Measurements from ENCODE around the gene MPEG1. TPM values are rescaled to one million over a fixed set of nuclear protein-coding genes. Genes with fewer than 3 reads are reported as not detected.

MPEG1 gene
- total RNA-seq, 4 donors from 2014 or later = 28.3 to 80.5 (median 52.4) TPM

DNA sequence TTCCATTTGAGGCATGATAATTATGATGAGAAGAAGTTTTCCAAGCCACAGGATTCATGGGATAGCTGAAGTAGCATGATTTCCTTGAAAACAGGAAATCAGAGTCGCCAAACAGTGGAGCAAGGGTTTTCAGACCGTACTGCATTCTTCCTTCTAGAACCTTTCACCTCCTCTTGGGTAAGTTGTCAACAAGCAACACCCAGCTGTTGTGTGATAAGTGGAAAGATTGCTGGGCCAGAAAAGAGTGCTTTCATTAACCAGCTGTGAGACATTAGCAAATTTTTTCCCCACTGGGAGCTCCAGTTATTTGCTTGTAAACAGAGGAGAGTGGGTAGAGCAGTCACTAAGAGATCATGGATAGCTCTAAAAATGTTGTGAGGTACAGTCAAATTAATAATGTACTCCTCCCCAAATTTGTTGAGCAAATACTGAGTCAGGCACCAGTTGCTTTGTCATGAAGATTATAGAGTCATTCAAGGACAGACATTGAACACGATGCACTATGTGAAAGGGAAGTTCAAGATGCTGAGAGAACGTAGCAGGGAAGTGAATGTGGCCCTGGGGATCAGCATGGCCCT lies 11.7 kb upstream of the MPEG1 start:
- TF ChIP-seq, protein P1, sequence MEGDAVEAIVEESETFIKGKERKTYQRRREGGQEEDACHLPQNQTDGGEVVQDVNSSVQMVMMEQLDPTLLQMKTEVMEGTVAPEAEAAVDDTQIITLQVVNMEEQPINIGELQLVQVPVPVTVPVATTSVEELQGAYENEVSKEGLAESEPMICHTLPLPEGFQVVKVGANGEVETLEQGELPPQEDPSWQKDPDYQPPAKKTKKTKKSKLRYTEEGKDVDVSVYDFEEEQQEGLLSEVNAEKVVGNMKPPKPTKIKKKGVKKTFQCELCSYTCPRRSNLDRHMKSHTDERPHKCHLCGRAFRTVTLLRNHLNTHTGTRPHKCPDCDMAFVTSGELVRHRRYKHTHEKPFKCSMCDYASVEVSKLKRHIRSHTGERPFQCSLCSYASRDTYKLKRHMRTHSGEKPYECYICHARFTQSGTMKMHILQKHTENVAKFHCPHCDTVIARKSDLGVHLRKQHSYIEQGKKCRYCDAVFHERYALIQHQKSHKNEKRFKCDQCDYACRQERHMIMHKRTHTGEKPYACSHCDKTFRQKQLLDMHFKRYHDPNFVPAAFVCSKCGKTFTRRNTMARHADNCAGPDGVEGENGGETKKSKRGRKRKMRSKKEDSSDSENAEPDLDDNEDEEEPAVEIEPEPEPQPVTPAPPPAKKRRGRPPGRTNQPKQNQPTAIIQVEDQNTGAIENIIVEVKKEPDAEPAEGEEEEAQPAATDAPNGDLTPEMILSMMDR (IDR thresholded peaks at IDR 0.05; ENCODE audit: low read depth) = no peak

DNA sequence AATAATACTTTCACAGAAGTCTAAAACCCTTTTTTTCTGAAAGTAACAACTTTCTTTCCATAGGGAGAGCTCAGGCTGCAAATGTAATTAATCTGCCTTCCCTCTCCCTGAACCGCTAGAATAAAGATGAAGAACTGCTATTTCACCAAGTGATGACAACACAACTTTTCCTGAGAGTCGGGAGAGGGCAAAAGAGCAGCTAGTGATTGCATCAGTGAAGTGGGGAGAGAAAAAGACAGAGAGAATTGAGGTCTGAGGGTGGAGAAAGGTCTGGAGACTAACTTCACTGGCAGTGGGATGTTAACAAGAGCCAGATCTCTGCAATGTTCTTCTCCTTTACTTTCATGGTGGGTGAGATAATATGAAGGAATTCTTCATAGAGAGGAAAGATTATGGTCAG lies 10.9 kb upstream of the MPEG1 start:
- TF ChIP-seq, protein P1 (IDR thresholded peaks at IDR 0.05; ENCODE audit: low read depth) = no peak

DNA sequence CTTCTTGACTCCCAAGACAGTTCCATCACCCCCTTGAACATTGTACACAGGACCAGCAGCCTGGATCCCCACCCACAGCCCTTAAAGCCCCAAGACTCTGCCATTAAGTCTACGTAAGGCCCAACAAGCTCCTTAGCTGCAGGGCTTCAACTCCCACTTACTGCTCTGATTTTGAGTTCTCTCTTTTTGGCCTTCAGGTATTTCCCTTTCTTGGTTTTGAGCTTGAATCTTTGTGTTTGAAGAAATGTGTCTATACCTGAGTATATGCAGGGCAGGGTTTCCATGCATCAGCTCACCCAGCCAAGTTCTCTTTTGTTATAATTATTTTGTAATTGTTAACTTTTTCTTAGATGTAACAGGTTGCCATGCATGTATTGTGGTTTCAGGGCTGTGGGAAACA lies 10.4 kb upstream of the MPEG1 start:
- TF ChIP-seq, protein P1 (IDR thresholded peaks at IDR 0.05; ENCODE audit: low read depth) = no peak

DNA sequence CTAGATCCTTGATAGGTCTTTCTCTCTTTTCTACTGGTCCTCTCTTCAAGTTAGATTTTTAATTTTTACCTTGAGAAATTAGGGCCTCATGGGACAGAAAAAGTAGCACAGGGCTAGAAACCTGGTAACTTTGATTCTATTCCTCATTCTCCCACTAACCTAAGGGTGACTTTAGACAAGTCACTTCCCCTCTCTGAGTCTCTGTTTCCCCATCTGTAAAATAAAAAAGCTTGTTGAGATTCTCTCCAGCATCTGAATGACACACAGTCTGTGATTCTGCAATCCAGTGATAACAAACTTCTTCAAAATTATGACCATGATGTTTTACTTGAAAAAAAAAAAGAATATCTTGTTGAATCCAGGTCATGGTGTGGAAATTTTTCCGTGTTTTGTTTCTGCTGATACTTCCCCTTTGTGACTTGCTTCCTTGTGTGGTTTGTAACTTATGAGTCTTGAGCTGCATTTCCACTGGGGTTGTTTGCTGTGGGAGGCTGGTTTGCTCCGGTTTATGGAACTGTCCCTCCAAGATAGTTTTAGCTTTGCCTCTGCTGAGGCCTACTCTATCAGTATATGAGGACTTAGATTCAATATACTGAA lies 9.8 kb upstream of the MPEG1 start:
- TF ChIP-seq, protein P1 (IDR thresholded peaks at IDR 0.05; ENCODE audit: low read depth) = no peak

DNA sequence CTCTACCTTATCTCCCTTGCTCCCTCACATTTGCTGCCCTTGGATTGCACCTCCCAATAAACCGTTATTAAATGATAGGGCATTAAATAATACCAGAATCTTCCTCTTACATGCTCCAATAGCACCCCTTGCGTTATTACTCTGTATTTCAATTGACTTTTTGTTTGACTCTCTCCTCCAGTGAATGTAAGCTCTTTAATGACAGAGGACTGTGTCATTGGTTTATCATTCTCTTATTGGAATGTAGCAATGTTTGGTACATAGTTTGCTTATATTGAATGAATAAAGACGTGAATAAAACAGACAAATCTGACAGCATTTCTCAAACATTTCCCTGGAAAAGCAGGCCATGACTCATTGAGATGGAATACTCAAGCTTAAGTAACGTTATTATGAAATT lies 8.7 kb upstream of the MPEG1 start:
- TF ChIP-seq, protein P1 (IDR thresholded peaks at IDR 0.05; ENCODE audit: low read depth) = no peak

DNA sequence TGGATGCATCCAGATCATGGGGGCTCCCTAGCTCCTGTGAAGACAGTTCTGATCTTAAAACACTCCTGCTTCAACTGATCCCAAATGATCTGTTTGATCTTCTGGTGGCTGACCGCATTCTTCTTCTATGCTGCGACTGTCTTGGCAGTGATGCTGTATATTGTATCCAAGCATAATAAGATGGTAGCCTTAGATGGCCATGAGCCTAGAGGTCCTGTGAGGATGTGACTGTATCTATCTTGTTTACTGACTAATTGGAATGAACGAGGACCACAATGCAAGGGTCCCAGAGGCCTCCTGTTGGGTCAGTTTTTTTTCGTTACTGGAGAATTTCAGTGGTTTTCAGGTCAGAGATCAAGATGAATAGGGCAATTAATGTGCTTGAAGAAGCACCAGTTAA lies 7.1 kb upstream of the MPEG1 start:
- TF ChIP-seq, protein P1 (IDR thresholded peaks at IDR 0.05; ENCODE audit: low read depth) = no peak

DNA sequence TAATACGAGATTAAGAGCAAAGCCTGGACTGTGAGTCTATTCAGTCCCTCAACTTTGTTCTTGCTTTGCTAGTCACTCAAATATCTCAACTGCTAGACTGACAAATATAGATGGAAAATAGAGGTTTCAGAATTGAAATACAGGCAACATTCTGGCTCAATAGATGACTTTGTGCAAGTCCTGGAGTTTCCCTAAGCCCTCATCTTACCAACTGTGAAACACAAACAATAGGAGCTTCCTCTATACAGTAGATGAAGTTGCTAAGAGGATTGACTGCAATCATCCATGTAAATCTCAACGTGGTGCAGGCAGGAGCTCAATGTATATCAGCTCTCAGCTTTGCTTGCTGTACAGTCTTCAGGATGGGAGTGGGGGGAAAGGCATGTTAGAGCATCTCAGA lies 6.2 kb upstream of the MPEG1 start:
- TF ChIP-seq, protein P1 (IDR thresholded peaks at IDR 0.05; ENCODE audit: low read depth) = no peak
